A673 (cell line): ENCODE measurements around the gene ACHE. TPM values are rescaled to one million over a fixed set of nuclear protein-coding genes. Genes with fewer than 3 reads are reported as not detected.

Source experiments
- BruUV-seq: library from RNA; stranded (reverse); fragments of 400-500 nt; replicated peaks from 2 replicates; lab custom pipeline; 2021; lab: Mats Ljungman, UMichigan
- CTCF ChIA-PET: fragments of 300-600 bp; sonication (Branson Sonifier 250); formaldehyde crosslinking; loops from one replicate; lab custom pipeline; 2022; ENCODE audit warnings: antibody characterized with exemption; lab: Charles Lee
- POLR2A ChIA-PET: fragments of 300-600 bp; sonication (Branson Sonifier 250); formaldehyde crosslinking; loops from one replicate; lab custom pipeline; 2022; ENCODE audit warnings: antibody characterized with exemption; ENCODE audit not compliant: low non-redundant PET; lab: Charles Lee
- DNase-seq: peaks from one replicate; pipeline ENCODE4 v3.0.0-alpha.2; 2015; ENCODE audit warnings: low spot score
- H3K27ac ChIP-seq: fragments of 200-600 bp; sonication (generic); 2 replicates; pipeline ENCODE4 v1.5.1; 2016; ENCODE audit warnings: mixed run types, low read depth, mild to moderate bottlenecking, mixed read lengths, antibody characterized with exemption, low read length; ENCODE audit not compliant: poor library complexity, severe bottlenecking
- H3K27me3 ChIP-seq: fragments of 200-600 bp; sonication (generic); replicated peaks from 2 replicates; pipeline ENCODE4 v1.6.1; 2017; ENCODE audit warnings: mixed run types, low read depth, mild to moderate bottlenecking, mixed read lengths, antibody characterized with exemption, low read length; ENCODE audit not compliant: insufficient read depth, poor library complexity
- H3K36me3 ChIP-seq: fragments of 200-600 bp; sonication (generic); 2 replicates; pipeline ENCODE4 v1.6.1; 2016; ENCODE audit warnings: mixed run types, mild to moderate bottlenecking, mixed read lengths, antibody characterized with exemption, low read length; ENCODE audit not compliant: insufficient read depth, poor library complexity, severe bottlenecking
- H3K4me1 ChIP-seq: fragments of 200-600 bp; sonication (generic); 2 replicates; pipeline ENCODE4 v1.6.1; 2017; ENCODE audit warnings: mixed run types, mild to moderate bottlenecking, mixed read lengths, antibody characterized with exemption, low read length; ENCODE audit not compliant: insufficient read depth, poor library complexity, severe bottlenecking
- H3K4me3 ChIP-seq: fragments of 200-600 bp; sonication (generic); 2 replicates; pipeline ENCODE4 v1.5.1; 2016; ENCODE audit warnings: low read depth, mixed run types, mild to moderate bottlenecking, mixed read lengths, low read length; ENCODE audit not compliant: poor library complexity, severe bottlenecking
- H3K9me3 ChIP-seq: fragments of 200-600 bp; sonication (generic); 2 replicates; pipeline ENCODE4 v1.6.1; 2016; ENCODE audit warnings: mixed run types, low read depth, mild to moderate bottlenecking, mixed read lengths, antibody characterized with exemption, low read length; ENCODE audit not compliant: poor library complexity, severe bottlenecking
- CTCF ChIP-seq: fragments of 300-800, 200-600 bp; sonication (generic); conservative IDR thresholded peaks from 2 replicates; pipeline ENCODE4 v1.5.1; 2017; ENCODE audit warnings: low read depth, mild to moderate bottlenecking, antibody characterized with exemption, low read length, moderate library complexity, mixed read lengths
- EZH2 ChIP-seq: fragments of 200-600 bp; sonication (generic); IDR thresholded peaks from 2 replicates; pipeline ENCODE4 v1.6.1; 2017; ENCODE audit warnings: borderline replicate concordance, low read depth, mild to moderate bottlenecking, mixed read lengths, antibody characterized with exemption, low read length; ENCODE audit not compliant: poor library complexity, severe bottlenecking
- intact Hi-C: fragments of 100-400 bp; cut with micrococcal nuclease; formaldehyde crosslinking; loops from one replicate; pipeline ENCODE4 v1.10.0; 2022; ENCODE audit not compliant: unreplicated experiment
- total RNA-seq: library from RNA; stranded (reverse); gene quantifications from 2 replicates; pipeline ENCODE4 v1.2.3, GENCODE V29; 2021

Gene ACHE
- total RNA-seq, 1 experiment from 2014 or later = 0.52 TPM

- Histone ChIP-seq H3K9me3 (no peaks in the 10 kb centered on the region), H3K27me3 (no peaks in the 10 kb centered on the region), H3K4me1 (peaks cover 28% of the 10 kb centered on the region), H3K27ac (peak within 1 kb of the TSS; percentile 96), H3K36me3 (peaks cover 26% of the 10 kb centered on the region), H3K4me3 (peak within 1 kb of the TSS; percentile 82)
- TSS peak; percentile 81 for BruUV-seq
- TF ChIP-seq CTCF = no peak
- TF ChIP-seq EZH2 = no peak
- intact Hi-C loops = no loop called here
- peak; percentile 97 for DNase-seq
- POLR2A ChIA-PET = no interaction called here
- CTCF ChIA-PET = no interaction called here
Observed at GRCh38 chr7:100867040-100867775, 28.5 kb downstream of the ACHE start, which contains the start of gene TRIP6. TSS of gene TRIP6 (plus strand) at chr7:100867387. CDS start at chr7:100867498, 111 bp downstream.

- peak overlapping the region; percentile 82 for H3K4me3 ChIP-seq
- ChIA-PET POLR2A (no interaction called here), CTCF (no interaction called here)
- TF ChIP-seq CTCF (no peak), EZH2 (no peak)
- BruUV-seq = no TSS peak
- peak overlapping the region; percentile 96 for H3K27ac ChIP-seq
- no peaks in the 10 kb centered on the region for H3K9me3 ChIP-seq
- intact Hi-C loops = no loop called here
- H3K27me3 ChIP-seq = no peaks in the 10 kb centered on the region
- peaks cover 28% of the 10 kb centered on the region for H3K4me1 ChIP-seq
- peaks cover 21% of the 10 kb centered on the region for H3K36me3 ChIP-seq
- no peak for DNase-seq
Observed at GRCh38 chr7:100866729-100867039, 29.0 kb downstream of the ACHE start.

GRCh38 chr7:100865938-100866728 lies 29.6 kb downstream of the ACHE start:
- POLR2A ChIA-PET = no interaction called here
- peak; percentile 87 for DNase-seq
- Histone ChIP-seq H3K27me3 (no peaks in the 10 kb centered on the region), H3K4me1 (peaks cover 28% of the 10 kb centered on the region), H3K27ac (peak overlapping the region; percentile 96), H3K36me3 (peaks cover 15% of the 10 kb centered on the region), H3K9me3 (no peaks in the 10 kb centered on the region), H3K4me3 (peak overlapping the region; percentile 82)
- TF ChIP-seq EZH2 = no peak
- no peak for TF ChIP-seq CTCF
- CTCF ChIA-PET = no interaction called here
- intact Hi-C loops = no loop called here
- BruUV-seq = no TSS peak
